ENCODE measurements around the gene MT1G.
A peak's percentile ranks its signal among the peaks of the same experiment; 100 is the strongest.
"Not testable (repeated sequence)": the region's sequence is repeated elsewhere in the genome, so short reads cannot be mapped to it uniquely, and the experiment has no call there.

MT1G gene

DNA sequence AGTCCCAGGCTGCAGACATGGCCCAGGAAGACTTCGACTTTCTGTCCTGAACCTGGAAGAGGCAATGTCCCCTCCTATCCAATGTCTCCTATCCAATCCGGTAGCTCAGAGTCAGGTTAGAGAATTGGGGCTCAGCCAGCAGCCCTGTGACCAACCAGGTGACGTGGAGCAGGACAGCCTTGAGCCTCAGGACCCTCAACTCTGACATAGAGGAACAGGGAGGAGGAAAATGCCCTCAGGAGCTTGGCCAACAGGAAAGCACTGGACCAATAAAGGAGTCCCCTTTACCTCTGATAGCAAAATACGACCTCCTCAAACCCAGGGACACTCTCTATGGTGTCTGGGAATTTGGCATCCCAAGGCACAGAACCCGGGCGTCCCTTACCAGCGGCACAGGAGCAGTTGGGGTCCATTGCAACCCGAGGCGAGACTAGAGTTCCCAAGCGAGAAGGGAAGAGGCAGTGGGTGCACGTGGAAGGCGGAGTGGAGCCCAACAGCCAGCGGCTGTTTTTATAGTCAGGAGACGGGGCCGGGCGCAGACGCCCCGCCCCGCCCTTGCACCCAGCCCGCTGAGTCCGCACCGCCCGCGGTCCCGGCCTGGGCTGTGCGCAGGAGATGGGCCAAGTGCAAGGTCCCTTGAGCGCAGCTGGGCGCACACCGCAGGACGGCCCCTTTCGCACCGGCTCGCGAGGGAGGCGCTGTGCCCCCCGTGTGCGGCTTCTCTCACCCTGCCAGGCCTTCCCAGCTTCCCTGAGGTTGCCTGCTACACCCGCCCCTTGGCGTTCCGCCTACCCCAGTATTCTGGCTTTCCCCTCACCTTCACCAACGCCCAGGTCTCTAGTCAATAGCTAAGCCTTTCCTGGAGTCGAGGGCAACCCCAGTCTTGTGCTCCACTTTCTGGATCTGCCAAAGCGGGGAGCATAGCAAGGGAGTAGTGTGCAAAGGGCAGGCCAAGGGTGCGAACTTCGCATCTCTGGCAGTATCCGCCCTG lies at the start of gene MT1G:
TSS of gene MT1G (minus strand) at position 485 of the 991 bp plus-strand sequence. CDS start at position 413, 72 bp downstream.
- no peak for DNase-seq (ENCODE audit: low spot score)

DNA sequence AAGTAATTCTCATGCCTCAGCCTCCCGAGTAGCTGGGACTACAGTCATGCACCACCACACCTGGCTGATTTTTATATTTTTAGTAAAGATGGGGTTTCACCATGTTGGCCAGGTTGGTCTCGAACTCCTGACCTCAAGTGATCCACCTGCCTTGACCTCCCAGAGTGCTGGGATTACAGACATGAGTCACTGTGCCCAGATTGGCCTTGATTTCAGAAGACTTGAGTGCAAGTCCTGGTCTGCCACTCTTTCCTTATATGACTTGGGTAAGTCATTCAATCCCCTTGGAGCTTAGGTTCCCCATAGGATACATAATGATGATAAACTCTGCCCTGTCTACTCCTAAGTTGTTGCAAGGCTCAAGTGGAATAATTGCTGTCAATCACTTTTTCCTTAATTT lies 49.7 kb upstream of the MT1G start:
- not testable (repeated sequence) for DNase-seq (ENCODE audit: low spot score)

- no peak for DNase-seq (ENCODE audit: low spot score)
These were observed 48.9 kb upstream of the MT1G start for GRCh38 chr16:56716761-56717160.

- no peak for DNase-seq (ENCODE audit: low spot score)
These were observed 47.3 kb upstream of the MT1G start for GRCh38 chr16:56715126-56715525.

DNA sequence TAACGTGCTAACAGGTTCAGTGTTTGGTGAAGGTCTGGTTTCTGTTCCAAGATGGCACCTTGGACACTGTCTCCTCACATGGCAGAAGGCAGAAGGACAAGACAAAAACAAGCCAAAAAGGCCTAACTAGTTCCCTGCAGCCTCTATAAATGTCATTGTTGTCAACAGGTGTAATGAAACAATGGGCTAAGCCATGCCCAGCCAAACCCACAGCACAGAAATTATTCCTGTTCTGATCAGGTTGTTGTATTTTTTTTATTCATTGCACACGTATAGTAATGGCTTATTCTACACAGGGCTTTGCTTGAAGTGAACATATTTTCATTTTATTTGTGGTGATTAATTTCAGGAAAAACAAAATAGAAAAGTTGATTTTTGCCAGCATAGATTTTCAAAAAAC lies 45.9 kb upstream of the MT1G start:
- DNase-seq (ENCODE audit: low spot score): no peak

DNA sequence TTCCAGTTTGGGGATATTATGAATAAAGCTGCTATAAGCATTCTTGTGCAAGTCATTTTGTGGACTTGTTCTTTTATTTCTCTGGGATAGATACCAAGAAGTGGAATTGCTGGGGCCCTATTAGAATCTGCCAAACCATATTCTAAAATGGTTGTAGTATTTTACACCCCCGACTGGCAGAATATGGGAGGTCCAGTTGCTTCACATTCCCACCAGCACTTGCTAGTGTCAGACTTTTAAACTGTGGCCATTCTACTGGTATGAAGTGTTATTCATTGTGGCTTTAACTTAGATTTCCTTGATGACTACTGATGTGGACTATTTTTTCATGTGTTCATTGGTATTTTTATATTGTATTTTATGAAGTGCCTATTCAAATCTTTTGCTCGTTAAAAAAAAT lies 44.0 kb upstream of the MT1G start:
- no peak for DNase-seq (ENCODE audit: low spot score)

GRCh38 chr16:56710181-56710737 lies 42.4 kb upstream of the MT1G start:
- DNase-seq (ENCODE audit: low spot score): no peak

DNA sequence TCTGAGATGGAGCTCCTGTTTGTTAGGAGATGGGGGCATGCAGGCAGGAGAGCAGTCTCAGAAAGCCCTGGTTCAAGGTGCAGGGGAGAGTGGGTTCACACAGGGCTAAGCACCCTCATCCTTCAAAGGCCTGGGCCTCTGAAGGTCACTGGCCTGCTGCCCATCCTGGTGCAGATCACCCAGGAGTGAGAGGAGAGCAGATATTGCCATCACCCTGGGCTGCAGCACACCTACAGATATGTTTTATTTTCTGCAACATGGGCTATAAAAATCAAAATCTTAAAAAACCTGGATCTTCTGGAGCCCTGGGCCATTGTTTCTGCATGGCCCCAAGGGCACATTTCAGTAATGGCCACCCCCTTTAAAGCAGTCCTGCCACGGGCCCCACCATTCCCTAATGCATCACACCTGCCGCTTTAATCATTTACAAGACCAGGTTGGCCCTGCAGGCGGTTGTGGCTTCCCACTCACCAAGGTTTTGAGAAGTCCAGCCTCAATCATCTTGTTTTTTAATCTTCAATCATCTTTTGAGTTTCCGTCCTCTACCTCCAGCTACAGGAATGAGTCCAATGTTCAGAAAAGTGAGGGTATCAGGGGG lies 41.7 kb upstream of the MT1G start:
- DNase-seq (ENCODE audit: low spot score): no peak

DNA sequence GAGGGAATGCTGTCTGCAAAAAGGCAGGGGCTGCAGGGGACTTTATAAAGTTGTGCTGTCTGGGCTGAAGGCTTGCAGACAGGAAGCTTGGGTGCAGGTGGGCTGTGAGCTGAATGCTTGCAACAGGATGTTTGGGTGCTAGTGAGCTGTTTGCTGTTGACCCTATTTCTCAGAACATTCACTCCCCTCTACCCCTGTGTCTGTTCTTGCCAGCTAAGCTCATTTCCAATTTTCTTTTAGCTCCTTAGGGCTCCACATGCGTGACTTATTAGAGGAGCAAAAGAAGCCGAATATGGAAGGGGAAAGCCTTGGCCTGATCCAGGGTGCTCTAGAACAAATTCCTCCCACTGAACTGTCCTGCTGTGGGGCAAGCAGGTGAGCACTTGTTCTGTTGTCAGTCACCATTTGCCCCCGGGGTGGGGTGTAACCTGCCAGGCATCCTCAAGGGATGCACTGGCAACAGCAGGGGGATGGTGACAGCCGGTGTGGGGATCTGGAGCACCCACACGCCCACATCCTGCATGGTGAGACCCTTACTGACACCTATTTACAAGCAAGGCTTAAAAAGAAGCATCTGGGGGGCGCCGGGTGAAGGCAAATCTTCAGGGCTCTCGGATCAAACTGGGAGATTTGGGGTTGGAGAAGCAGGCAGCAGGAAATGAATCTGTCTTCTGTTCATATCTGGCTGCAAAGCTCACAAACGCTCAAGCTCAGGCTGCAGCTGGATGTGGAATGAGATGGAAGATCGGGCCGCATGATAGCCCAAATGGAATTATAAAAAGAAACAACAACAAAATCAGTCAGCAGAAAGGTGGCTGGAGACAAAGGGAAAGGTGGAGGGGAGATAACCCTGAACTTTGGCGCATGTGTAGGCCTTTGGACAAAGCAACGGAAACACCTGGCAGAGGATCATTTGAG lies 40.9 kb upstream of the MT1G start:
- no peak for DNase-seq (ENCODE audit: low spot score)

- DNase-seq (ENCODE audit: low spot score): no peak
These were observed 35.0 kb upstream of the MT1G start for GRCh38 chr16:56702836-56703235.

- DNase-seq (ENCODE audit: low spot score): no peak
These were observed 33.7 kb upstream of the MT1G start for GRCh38 chr16:56701534-56701933.

GRCh38 chr16:56700631-56701030 lies 32.8 kb upstream of the MT1G start:
- DNase-seq (ENCODE audit: low spot score): no peak

- no peak for DNase-seq (ENCODE audit: low spot score)
These were observed 32.3 kb upstream of the MT1G start for GRCh38 chr16:56700195-56700594.

DNA sequence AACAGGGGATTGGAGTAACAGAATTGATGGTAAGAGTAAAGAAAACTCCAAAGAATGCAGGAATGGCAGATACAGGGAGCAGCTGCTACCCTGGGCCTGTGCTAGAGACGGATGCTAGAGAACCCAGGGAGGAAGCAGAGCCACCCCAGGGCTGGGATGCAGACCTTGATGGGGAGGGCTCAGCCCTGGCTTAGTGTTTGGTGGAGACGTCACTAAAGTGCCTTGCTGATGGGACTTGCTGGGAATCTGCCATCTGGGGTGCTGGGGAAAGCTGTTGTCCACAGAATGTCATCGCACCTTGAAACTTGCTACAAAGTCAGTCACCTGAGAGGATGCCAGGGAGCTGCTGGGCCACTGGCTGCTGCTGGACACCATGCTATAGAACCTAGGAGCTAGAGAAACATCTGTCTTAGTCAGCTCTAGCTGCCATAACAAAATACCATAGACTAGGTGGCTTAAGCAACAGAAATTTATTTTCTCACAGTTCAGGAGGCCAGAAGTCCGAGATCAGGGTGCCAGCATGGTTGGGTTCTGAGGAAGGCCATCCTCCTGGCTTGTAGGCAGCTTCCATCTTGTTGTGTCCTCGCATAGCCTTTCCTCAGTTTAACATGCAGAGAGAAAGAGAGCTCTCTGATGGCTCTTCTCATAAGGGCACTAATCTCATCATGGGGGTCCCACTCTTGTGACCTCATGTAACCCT lies 29.7 kb upstream of the MT1G start:
- DNase-seq (ENCODE audit: low spot score): no peak

DNA sequence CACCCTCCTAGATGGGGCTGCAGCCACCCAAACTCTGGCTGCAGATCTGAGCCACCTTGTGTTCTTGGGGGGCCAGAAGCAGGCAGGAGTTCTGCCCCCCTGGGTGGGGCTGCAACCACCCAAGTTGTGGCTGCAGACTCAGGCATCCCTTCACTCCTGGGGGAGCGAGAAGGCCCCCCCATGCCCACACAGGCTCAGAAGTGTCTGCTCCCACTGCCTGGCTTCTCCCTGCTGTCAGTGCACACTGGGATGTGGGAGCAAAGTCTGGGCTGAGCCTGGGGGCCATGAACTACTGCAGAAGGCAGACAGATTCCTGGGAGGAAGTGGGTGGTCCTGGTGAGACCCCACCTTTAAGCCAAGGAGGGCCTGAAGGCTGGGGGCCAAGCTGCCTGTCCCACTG lies 27.4 kb upstream of the MT1G start:
- no peak for DNase-seq (ENCODE audit: low spot score)

DNA sequence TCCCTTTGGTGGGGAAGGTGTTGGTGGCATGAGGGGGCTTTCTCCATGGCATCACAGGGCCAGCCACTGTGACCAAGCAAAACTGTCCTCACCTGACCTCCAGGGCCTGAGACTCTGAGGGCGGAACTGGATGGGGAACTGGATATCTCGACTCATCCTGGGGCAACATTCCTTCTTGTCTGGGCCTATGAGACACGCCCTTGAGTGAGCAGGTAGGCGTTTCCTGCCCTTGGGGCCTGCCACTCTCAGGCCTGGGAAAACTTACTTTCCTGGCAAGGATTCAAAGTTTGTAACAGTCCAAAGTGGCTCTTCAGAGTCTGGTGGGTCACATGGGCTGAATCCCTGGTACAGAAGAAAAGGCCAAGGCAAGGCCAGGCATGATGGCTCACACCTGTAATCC lies 24.0 kb upstream of the MT1G start:
- DNase-seq (ENCODE audit: low spot score): peak; percentile 39

DNA sequence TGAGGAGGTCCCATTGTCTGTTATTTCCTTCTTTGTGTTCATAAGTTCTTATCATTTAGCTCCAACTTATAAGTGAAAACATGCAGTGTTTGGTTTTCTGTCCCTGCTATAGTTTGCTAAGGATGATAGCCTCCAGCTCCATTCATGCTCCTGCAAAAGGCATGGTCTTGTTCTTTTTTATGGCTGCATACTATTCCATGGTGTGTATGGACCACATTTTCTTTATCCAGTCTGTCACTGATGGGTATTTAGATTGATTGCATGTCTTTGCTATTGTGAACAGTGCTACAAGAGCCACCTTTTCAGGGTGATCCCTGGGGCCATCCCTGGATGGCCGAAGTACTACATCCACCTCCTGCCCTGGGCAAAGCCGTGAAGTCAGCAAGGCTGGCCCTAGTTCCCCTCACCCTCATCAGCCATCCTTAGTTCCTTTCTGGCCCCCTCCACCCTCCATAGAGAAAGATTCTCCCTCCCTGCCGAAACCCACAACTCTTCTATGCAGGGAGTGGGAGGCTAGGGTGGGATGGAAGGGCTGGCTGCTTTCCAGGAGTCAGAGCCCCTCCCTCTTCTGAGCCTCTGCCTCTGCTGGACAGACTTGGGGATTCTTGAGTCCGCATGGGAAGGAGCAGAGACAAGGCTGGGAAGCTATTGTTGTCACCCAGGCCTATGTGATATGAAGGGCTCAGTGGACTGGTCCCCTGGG lies 22.7 kb upstream of the MT1G start:
- no peak for DNase-seq (ENCODE audit: low spot score)

DNA sequence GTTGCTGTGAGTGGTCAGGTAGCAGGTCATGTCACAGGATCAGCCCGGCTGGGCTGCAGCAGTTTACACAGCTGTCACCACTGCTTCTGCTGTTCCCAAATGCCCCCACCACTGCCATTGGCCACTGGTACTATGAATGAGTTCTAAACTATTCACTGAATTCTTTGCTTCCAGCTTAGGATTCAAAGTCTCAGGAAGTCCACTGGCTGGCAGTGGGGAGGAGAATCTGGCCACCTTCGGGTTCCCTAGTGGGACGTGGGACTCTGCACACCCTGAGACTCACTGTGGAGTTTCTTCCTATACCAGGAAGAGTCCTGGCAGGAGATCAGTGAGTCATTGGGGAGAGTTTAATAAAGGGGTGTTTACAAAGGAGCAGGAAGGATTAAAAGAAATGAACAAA lies 21.3 kb upstream of the MT1G start:
- DNase-seq (ENCODE audit: low spot score): peak; percentile 29

- DNase-seq (ENCODE audit: low spot score): no peak
These were observed 20.9 kb upstream of the MT1G start for GRCh38 chr16:56688762-56689161.

GRCh38 chr16:56686758-56687157 lies 18.9 kb upstream of the MT1G start:
- no peak for DNase-seq (ENCODE audit: low spot score)
